Neural progenitor cell (in vitro differentiated cells): ENCODE measurements around the gene UNC45A. TPM values are rescaled to one million over a fixed set of nuclear protein-coding genes. Genes with fewer than 3 reads are reported as not detected.

Source experiments
- DNase-seq: peaks from one replicate; pipeline ENCODE4 v3.0.0-alpha.2; 2016; ENCODE audit warnings: low spot score
- H2AFZ ChIP-seq: fragments of 200-600 bp; sonication (generic); replicated peaks from 2 replicates; pipeline ENCODE4 v1.6.1; 2016; ENCODE audit warnings: antibody characterized with exemption
- H3F3A ChIP-seq: fragments of 200-600 bp; sonication (generic); 2 replicates; pipeline ENCODE4 v1.6.1; 2016; ENCODE audit warnings: antibody characterized with exemption, low read depth
- H3K27ac ChIP-seq: fragments of 200-600 bp; sonication (generic); 2 replicates; pipeline ENCODE4 v1.5.1; 2016; ENCODE audit warnings: mild to moderate bottlenecking
- H3K27me3 ChIP-seq: fragments of 200-600 bp; sonication (generic); 2 replicates; pipeline ENCODE4 v1.6.1; 2016; ENCODE audit warnings: mild to moderate bottlenecking, moderate library complexity
- H3K36me3 ChIP-seq: fragments of 200-600 bp; sonication (generic); 2 replicates; pipeline ENCODE4 v1.5.1; 2016
- H3K4me1 ChIP-seq: fragments of 200-600 bp; sonication (generic); 2 replicates; pipeline ENCODE4 v1.6.1; 2016; ENCODE audit warnings: mixed run types
- H3K4me2 ChIP-seq: fragments of 200-600 bp; sonication (generic); 2 replicates; pipeline ENCODE4 v1.6.1; 2016
- H3K4me3 ChIP-seq: fragments of 200-600 bp; sonication (generic); 2 replicates; pipeline ENCODE4 v1.5.1; 2016
- H3K79me2 ChIP-seq: fragments of 200-600 bp; sonication (generic); 2 replicates; pipeline ENCODE4 v1.6.1; 2016; ENCODE audit warnings: low read depth
- H3K9ac ChIP-seq: fragments of 200-600 bp; sonication (generic); 2 replicates; pipeline ENCODE4 v1.6.1; 2016
- H3K9me3 ChIP-seq: fragments of 200-600 bp; sonication (generic); 2 replicates; pipeline ENCODE4 v1.5.1; 2016; ENCODE audit warnings: low read depth
- H4K20me1 ChIP-seq: fragments of 200-600 bp; sonication (generic); 2 replicates; pipeline ENCODE4 v1.6.1; 2016; ENCODE audit warnings: low read depth
- H3K27ac Mint-ChIP-seq: 3 replicates; pipeline ENCODE4 v1.8.0; 2021; ENCODE audit warnings: mixed read lengths
- H3K27me3 Mint-ChIP-seq: 2 replicates; pipeline ENCODE4 v1.8.0; 2022; ENCODE audit warnings: low read depth, mild to moderate bottlenecking, inconsistent platforms, moderate library complexity, mixed read lengths; ENCODE audit not compliant: insufficient read depth
- H3K36me3 Mint-ChIP-seq: 3 replicates; pipeline ENCODE4 v1.8.0; 2021; ENCODE audit warnings: mixed read lengths
- H3K4me1 Mint-ChIP-seq: 3 replicates; pipeline ENCODE4 v1.8.0; 2021; ENCODE audit warnings: mixed read lengths
- H3K4me3 Mint-ChIP-seq: 3 replicates; pipeline ENCODE4 v1.8.0; 2021; ENCODE audit warnings: mild to moderate bottlenecking, moderate library complexity, mixed read lengths
- H3K9me3 Mint-ChIP-seq: 3 replicates; pipeline ENCODE4 v1.8.0; 2020; ENCODE audit warnings: mixed read lengths
- CTCF ChIP-seq: fragments of 200-600 bp; sonication (generic); IDR thresholded peaks from 2 replicates; pipeline ENCODE4 v1.5.1; 2017; ENCODE audit warnings: antibody characterized with exemption, mild to moderate bottlenecking
- EZH2 ChIP-seq: fragments of 200-600 bp; sonication (generic); IDR thresholded peaks from 2 replicates; pipeline ENCODE4 v1.6.1; 2017; ENCODE audit warnings: antibody characterized with exemption, mild to moderate bottlenecking, moderate library complexity
- EZH2phosphoT487 ChIP-seq: fragments of 200-600 bp; sonication (generic); IDR thresholded peaks from 2 replicates; pipeline ENCODE4 v1.6.1; 2017; ENCODE audit warnings: antibody characterized with exemption
- total RNA-seq: library from RNA; depleted of rRNA; stranded (reverse); fragments of >200 nt; gene quantifications from 2 replicates; pipeline ENCODE4 v1.2.3, GENCODE V29; 2015; ENCODE audit warnings: low replicate concordance

The UNC45A gene
- 47.7 and 99.5 TPM in 2 replicates for total RNA-seq

- peaks cover 12% of the 10 kb centered on the region for H3K4me1 ChIP-seq
- H3K27ac ChIP-seq = no peak within 1 kb of the TSS
- H3K36me3 Mint-ChIP-seq = peaks cover 12% of the 10 kb centered on the region
Measured at GRCh38 chr15:90934949-90935751, at the start of gene UNC45A. Gene UNC45A, plus strand, starts transcription at chr15:90935285. Its CDS starts 40 bp downstream, at chr15:90935325.

GRCh38 chr15:90885432-90886290 is 49.4 kb upstream of the UNC45A start:
- Histone ChIP-seq H3K9ac (no peak overlapping the region), H3K27ac (no peak overlapping the region), H3K4me1 (peaks cover 13% of the 10 kb centered on the region), H3K4me3 (no peak overlapping the region), H3F3A (peaks cover 16% of the 10 kb centered on the region), H3K27me3 (no peaks in the 10 kb centered on the region), H3K36me3 (no peaks in the 10 kb centered on the region), H4K20me1 (no peaks in the 10 kb centered on the region), H3K9me3 (no peaks in the 10 kb centered on the region), H2AFZ (no peak overlapping the region), H3K4me2 (no peak overlapping the region), H3K79me2 (no peaks in the 10 kb centered on the region)
- peak; percentile 85 for DNase-seq
- peak; percentile 100 for TF ChIP-seq CTCF
- no peak for TF ChIP-seq EZH2
- Mint-ChIP-seq H3K4me1 (peaks cover 17% of the 10 kb centered on the region), H3K4me3 (no peak overlapping the region), H3K27me3 (peaks cover 4% of the 10 kb centered on the region), H3K27ac (no peak overlapping the region), H3K36me3 (no peaks in the 10 kb centered on the region), H3K9me3 (no peaks in the 10 kb centered on the region)

More at GRCh38 chr15:90934949-90935751, at the start of gene UNC45A:
- Mint-ChIP-seq H3K4me1 (peaks cover 27% of the 10 kb centered on the region), H3K9me3 (no peaks in the 10 kb centered on the region), H3K27ac (no peak within 1 kb of the TSS), H3K27me3 (peaks cover 8% of the 10 kb centered on the region), H3K4me3 (peak within 1 kb of the TSS; percentile 84)
- H2AFZ ChIP-seq = peak within 1 kb of the TSS; percentile 98
- peak; percentile 96 for DNase-seq
- no peaks in the 10 kb centered on the region for H3K9me3 ChIP-seq
- peaks cover 10% of the 10 kb centered on the region for H4K20me1 ChIP-seq
- peak within 1 kb of the TSS; percentile 89 for H3K4me3 ChIP-seq
- H3F3A ChIP-seq = peaks cover 16% of the 10 kb centered on the region
- H3K36me3 ChIP-seq = no peaks in the 10 kb centered on the region
- H3K4me2 ChIP-seq = peak within 1 kb of the TSS; percentile 96
- TF ChIP-seq EZH2 = no peak
- no peak for TF ChIP-seq EZH2phosphoT487
- TF ChIP-seq CTCF = no peak
- H3K9ac ChIP-seq = peak within 1 kb of the TSS; percentile 74
- H3K27me3 ChIP-seq = peaks cover 15% of the 10 kb centered on the region
- H3K79me2 ChIP-seq = peaks cover 16% of the 10 kb centered on the region

GRCh38 chr15:90886291-90886614 is 48.8 kb upstream of the UNC45A start:
- Mint-ChIP-seq H3K4me1 (peaks cover 17% of the 10 kb centered on the region), H3K36me3 (no peaks in the 10 kb centered on the region), H3K4me3 (no peak overlapping the region), H3K27me3 (peaks cover 4% of the 10 kb centered on the region), H3K9me3 (no peaks in the 10 kb centered on the region), H3K27ac (no peak overlapping the region)
- Histone ChIP-seq H3K27ac (no peak overlapping the region), H3K4me3 (no peak overlapping the region), H4K20me1 (no peaks in the 10 kb centered on the region), H3K36me3 (no peaks in the 10 kb centered on the region), H3K9me3 (no peaks in the 10 kb centered on the region), H3K9ac (no peak overlapping the region), H3K4me2 (no peak overlapping the region), H3K4me1 (peaks cover 13% of the 10 kb centered on the region), H3K79me2 (no peaks in the 10 kb centered on the region), H3F3A (peaks cover 16% of the 10 kb centered on the region), H2AFZ (no peak overlapping the region), H3K27me3 (no peaks in the 10 kb centered on the region)
- DNase-seq = no peak
- TF ChIP-seq EZH2phosphoT487 = no peak
- TF ChIP-seq CTCF = no peak
- no peak for TF ChIP-seq EZH2
